GM18505 (cell line): ENCODE measurements around the gene SAMD11.

ENCODE experiments used
- ATAC-seq: cut with Tn5 transposase; IDR thresholded peaks from one replicate; pipeline ENCODE4 v1.9.1; 2021; ENCODE audit not compliant: unreplicated experiment
- POLR2A ChIP-seq: IDR thresholded peaks from 4 replicates; pipeline ENCODE4 v1.6.1; 2011; ENCODE audit warnings: borderline replicate concordance; ENCODE audit not compliant: insufficient read depth, insufficient read length; ENCODE audit errors: extremely low read depth

Gene SAMD11

GRCh38 chr1:909861-910310 lies 13.8 kb upstream of the SAMD11 start:
- no peak for TF ChIP-seq POLR2A
- ATAC-seq, result no peak

- TF ChIP-seq POLR2A, result no peak
- ATAC-seq, result no peak
These were observed 13.3 kb upstream of the SAMD11 start for GRCh38 chr1:910311-910880.

GRCh38 chr1:910881-911721 lies 12.6 kb upstream of the SAMD11 start:
- no peak for ATAC-seq
- no peak for TF ChIP-seq POLR2A

- no peak for TF ChIP-seq POLR2A
These were observed 11.6 kb upstream of the SAMD11 start for GRCh38 chr1:911875-912739.

GRCh38 chr1:912740-913301 lies 10.9 kb upstream of the SAMD11 start:
- no peak for ATAC-seq

More at GRCh38 chr1:911875-912739, 11.6 kb upstream of the SAMD11 start:
- no peak for ATAC-seq

GRCh38 chr1:913491-914130 lies 10.1 kb upstream of the SAMD11 start:
- TF ChIP-seq POLR2A, result no peak
- ATAC-seq, result no peak

More at GRCh38 chr1:912740-913301, 10.9 kb upstream of the SAMD11 start:
- TF ChIP-seq POLR2A, result no peak

GRCh38 chr1:914131-914890 lies 9.4 kb upstream of the SAMD11 start:
- ATAC-seq, result no peak
- no peak for TF ChIP-seq POLR2A

- no peak for ATAC-seq
- TF ChIP-seq POLR2A, result no peak
These were observed 8.8 kb upstream of the SAMD11 start for GRCh38 chr1:914891-915280.

GRCh38 chr1:915295-916172 lies 8.2 kb upstream of the SAMD11 start:
- no peak for TF ChIP-seq POLR2A
- ATAC-seq, result no peak

- TF ChIP-seq POLR2A, result no peak
- no peak for ATAC-seq
These were observed 7.3 kb upstream of the SAMD11 start for GRCh38 chr1:916173-917075.
